Osteocyte (in vitro differentiated cells): ENCODE results near the gene AMBRA1. TPM values are rescaled to one million over a fixed set of nuclear protein-coding genes. Genes with fewer than 3 reads are reported as not detected.

Experiments used
- DNase-seq: peaks from one replicate; pipeline ENCODE4 v3.0.0; 2021; ENCODE audit warnings: mixed read lengths; ENCODE audit not compliant: unreplicated experiment; ENCODE audit errors: extremely low spot score
- H3K27ac Mint-ChIP-seq: one replicate; pipeline ENCODE4 v1.8.0; 2021; ENCODE audit warnings: mild to moderate bottlenecking, mixed read lengths; ENCODE audit not compliant: unreplicated experiment
- H3K27me3 Mint-ChIP-seq: one replicate; pipeline ENCODE4 v1.8.0; 2021; ENCODE audit warnings: mixed read lengths; ENCODE audit not compliant: unreplicated experiment
- H3K36me3 Mint-ChIP-seq: one replicate; pipeline ENCODE4 v1.8.0; 2021; ENCODE audit warnings: mixed read lengths; ENCODE audit not compliant: unreplicated experiment
- H3K4me1 Mint-ChIP-seq: one replicate; pipeline ENCODE4 v1.8.0; 2021; ENCODE audit warnings: mixed read lengths; ENCODE audit not compliant: unreplicated experiment
- H3K4me3 Mint-ChIP-seq: one replicate; pipeline ENCODE4 v1.8.0; 2021; ENCODE audit warnings: mild to moderate bottlenecking, moderate library complexity, mixed read lengths; ENCODE audit not compliant: unreplicated experiment
- H3K9me3 Mint-ChIP-seq: one replicate; pipeline ENCODE4 v1.8.0; 2021; ENCODE audit warnings: mixed read lengths; ENCODE audit not compliant: unreplicated experiment
- CTCF ChIP-seq: fragments of 200-600 bp; sonication (generic); IDR thresholded peaks from 2 replicates; pipeline ENCODE4 v1.5.0; 2021; ENCODE audit warnings: antibody characterized with exemption, mild to moderate bottlenecking, moderate library complexity
- total RNA-seq: library from RNA; stranded (reverse); gene quantifications from 2 replicates; pipeline ENCODE4 v1.2.1, GENCODE V29; 2021

Gene AMBRA1
- total RNA-seq, 1 donor from 2014 or later: 32.1 TPM

DNA sequence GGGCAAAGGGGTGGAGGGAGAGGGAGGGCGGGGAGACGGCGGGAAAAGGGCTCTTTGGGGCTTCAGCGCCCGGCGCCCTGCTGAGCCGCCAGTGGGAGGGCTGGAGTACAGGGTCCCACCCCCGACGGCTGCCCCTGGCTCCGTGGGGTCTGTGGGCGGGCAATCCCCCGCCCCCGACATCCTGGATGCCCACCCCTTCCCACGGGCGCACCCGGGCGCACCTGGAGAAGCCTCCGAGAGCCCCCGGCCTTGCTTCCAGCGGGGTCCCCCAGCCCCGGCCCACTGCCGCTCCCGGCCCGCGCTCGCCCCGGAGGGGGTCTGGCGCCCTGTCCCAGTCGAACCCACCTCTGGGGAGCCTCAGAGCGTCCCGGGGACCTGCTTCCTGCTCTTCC is 202.6 kb downstream of the AMBRA1 start:
- Mint-ChIP-seq H3K27ac (no peak overlapping the region), H3K9me3 (no peaks in the 10 kb centered on the region), H3K36me3 (no peaks in the 10 kb centered on the region), H3K4me1 (peaks cover 25% of the 10 kb centered on the region), H3K27me3 (peaks cover 35% of the 10 kb centered on the region), H3K4me3 (no peak overlapping the region)
- DNase-seq: no peak
- no peak for TF ChIP-seq CTCF

DNA sequence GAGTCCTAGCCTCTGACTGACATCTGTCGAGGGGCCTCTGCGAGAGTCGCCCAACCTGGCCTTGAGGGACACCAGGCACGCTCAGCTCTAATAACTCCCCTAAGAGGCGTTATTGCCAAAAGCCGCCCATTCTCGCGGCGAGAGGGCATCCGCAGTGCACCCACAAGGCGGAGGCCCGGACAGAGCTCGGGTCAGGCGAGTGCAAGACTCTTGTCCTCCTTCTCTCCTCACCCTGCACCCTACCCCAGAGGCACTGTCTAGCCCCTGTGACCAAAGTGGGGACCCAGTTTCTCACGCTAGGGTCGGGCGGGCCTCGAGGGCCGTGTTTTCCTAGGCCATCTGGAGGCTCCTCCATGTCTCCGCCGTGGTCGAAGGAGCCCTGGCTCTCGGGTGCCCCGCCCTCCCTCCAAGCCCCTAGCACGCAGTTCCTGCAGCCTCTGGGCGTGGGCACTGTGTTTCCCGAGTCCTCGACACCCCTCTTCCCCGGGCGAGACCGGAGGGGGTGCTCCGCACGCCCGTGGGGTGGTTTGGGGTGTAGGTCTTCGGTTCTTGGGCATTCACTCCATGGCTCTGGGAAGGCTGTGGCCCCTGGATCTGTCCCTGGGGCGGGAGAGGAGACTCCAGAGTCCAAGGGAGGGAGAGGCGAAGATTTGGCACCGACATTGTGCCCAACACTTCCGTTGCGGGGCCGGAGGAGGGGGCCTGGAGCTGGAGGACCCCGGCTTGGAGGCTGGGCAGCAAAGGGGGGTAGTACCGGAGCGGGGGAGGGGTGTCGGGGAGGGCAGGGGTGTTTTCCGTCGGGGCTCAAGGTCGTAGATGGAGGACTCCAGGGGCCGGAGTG is 203.3 kb downstream of the AMBRA1 start:
- TF ChIP-seq CTCF: no peak
- Mint-ChIP-seq H3K36me3 (no peaks in the 10 kb centered on the region), H3K4me1 (peaks cover 25% of the 10 kb centered on the region), H3K9me3 (no peaks in the 10 kb centered on the region), H3K27ac (no peak overlapping the region), H3K4me3 (peak overlapping the region; percentile 66), H3K27me3 (peaks cover 36% of the 10 kb centered on the region)
- DNase-seq: no peak

DNA sequence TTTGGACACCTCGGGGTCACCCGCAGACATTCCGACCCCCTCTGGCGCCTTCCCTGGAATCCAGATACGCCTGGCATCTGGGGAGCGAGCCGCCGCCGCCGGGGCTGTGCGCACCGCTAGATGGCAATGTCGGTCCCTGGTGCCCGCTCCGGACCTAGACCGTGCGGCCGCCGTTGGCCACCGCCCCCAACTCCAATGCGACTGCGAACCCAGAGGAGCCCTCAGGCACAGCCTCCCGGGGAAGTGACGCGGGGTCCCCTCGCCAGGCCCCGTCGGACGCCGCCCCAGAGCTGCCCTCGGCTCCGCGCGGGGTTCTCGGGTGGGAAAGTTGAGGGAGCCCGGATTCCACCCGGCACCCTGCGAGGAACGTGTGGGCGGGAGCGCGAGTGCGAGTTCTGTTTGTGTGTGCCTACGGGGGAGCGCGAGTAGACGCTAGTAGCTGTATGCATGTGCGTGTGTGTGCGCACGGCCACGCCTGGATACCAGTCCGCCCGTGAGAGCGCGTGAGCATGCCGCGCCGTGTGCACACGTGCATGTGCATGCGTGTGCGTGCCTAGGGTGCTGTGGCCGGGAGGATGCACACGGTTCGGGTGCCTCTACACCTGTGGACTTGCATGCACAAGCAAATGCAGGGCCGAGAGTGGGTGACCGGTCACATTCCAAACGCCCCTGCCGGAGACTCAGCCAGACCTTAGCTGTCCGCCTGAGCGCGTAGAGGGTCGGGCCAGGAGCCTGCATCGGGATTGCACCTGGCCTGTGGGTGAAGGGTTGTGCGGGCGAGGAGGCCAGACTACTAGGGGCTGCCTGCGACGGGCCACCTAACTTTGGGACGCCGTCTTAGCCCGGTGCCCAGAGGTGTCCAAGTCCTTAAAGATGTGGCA is 204.1 kb downstream of the AMBRA1 start:
- H3K9me3 Mint-ChIP-seq: no peaks in the 10 kb centered on the region

DNA sequence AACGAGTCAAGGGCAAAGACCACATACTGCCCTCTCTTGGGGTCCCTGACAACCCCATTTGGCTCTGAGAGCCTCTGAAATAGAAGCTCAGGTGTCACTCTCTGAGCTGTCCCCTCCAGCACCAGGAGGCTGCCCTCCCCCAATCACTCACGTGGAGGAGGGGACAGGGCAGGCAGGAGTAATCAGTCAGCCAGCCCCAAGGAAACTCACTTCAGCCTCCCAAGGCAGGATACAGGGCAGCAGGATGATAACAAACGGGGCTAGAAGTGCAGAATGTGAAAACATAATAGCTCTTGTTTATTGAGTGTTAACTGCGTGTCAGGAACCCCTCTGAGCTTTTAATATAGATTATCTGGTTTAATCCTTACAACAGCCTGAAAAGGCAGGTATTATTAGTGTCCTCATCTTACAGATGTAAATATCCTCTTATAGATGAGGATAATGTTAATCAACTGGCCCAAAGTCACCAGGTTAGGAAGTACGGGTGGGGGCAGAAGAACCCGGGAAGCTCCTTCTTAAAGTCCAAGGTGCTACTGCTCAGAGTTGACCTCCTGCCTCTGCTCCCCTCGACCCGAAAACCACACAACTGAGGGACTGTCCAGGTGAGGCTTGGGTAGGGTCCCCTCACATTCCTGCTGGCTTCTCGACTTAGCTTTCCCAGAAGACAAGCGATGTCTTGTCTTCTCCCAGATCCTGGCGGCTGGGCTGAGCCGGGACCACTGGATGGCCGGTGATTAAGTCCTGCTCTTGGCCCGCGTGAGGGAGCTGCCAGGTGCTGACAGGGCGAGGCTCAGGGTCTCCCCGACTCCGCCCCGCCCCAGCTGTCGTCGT is 205.0 kb downstream of the AMBRA1 start:
- Mint-ChIP-seq H3K9me3 (no peaks in the 10 kb centered on the region), H3K4me3 (peak overlapping the region; percentile 66), H3K27ac (no peak overlapping the region), H3K36me3 (no peaks in the 10 kb centered on the region), H3K27me3 (peaks cover 36% of the 10 kb centered on the region), H3K4me1 (peaks cover 25% of the 10 kb centered on the region)
- no peak for DNase-seq
- no peak for TF ChIP-seq CTCF

More for the DNA sequence above, 204.1 kb downstream of the AMBRA1 start:
- H3K4me3 Mint-ChIP-seq: peak overlapping the region; percentile 66
- H3K4me1 Mint-ChIP-seq: peaks cover 25% of the 10 kb centered on the region
- H3K27ac Mint-ChIP-seq: no peak overlapping the region
- TF ChIP-seq CTCF: no peak
- peak; percentile 90 for DNase-seq
- H3K27me3 Mint-ChIP-seq: peaks cover 36% of the 10 kb centered on the region
- no peaks in the 10 kb centered on the region for H3K36me3 Mint-ChIP-seq
